PFSK-1 (cell line): ENCODE measurements around the gene SPRTN.

Source experiments
- FOXP2 ChIP-seq: optimal IDR thresholded peaks from 2 replicates; pipeline ENCODE3; 2011; ENCODE audit warnings: borderline replicate concordance, control low read depth, inconsistent platforms; ENCODE audit not compliant: insufficient read depth; ENCODE audit errors: extremely low read length, extremely low read depth
- POLR2AphosphoS5 ChIP-seq: IDR thresholded peaks from 2 replicates; pipeline ENCODE4 v1.6.1; 2012; ENCODE audit warnings: low read depth, mild to moderate bottlenecking, control low read depth, low read length, moderate library complexity
- SIN3A ChIP-seq: IDR thresholded peaks from 2 replicates; pipeline ENCODE4 v1.6.1; 2012; ENCODE audit warnings: mild to moderate bottlenecking, low read length, moderate library complexity, borderline replicate concordance; ENCODE audit not compliant: insufficient read depth
- TAF1 ChIP-seq: IDR thresholded peaks from 2 replicates; pipeline ENCODE4 v1.6.1; 2012; ENCODE audit warnings: low read length, control low read depth, borderline replicate concordance; ENCODE audit not compliant: insufficient read depth
- TF ChIP-seq, protein P1 (sequence below), 2 experiments: IDR thresholded peaks; 2 replicates each; pipeline versions ENCODE4 v1.6.1 to v1.8.0; 2011 to 2012; ENCODE audit warnings: low read depth in 2 of 2, low read length in 2 of 2, control low read depth in 1 of 2, inconsistent platforms in 1 of 2, mild to moderate bottlenecking in 1 of 2, moderate library complexity in 1 of 2; ENCODE audit not compliant: insufficient read depth in 1 of 2

Gene SPRTN

DNA sequence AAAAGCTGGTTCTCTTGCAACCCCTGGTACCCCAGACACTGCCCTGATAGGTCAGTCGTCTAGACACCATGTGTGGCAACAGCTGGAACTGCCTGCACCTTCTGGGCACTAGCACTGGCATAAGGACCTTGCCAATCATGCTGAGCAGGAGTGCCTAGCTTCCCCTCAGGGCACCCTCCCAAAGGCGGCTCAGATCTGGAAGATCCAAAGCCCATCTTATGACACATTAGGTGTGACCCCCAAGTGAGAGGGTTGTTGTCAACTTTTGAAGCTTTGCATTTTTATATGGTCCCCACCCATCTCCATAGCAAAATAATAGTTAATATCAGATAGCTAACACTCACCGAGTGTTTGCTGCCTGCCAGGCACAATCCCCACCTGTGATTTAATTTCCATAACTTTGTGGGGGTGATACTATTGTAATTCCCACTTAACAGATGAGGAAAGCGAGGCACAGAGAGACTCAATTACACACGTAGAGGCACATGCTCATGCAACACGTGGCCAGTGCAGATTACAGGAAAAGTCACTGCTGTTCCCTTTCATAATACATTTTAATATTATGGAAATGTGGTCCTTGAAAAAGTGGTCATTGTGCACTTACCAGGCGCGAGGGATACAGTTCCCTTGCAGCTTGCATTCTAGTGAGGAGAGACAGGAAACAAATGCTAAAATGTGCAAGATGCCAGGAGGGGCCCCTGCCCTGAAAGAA lies 26.2 kb upstream of the SPRTN start:
- TF ChIP-seq SIN3A (no peak), POLR2AphosphoS5 (no peak), FOXP2 (no peak), TAF1 (no peak)
- TF ChIP-seq, protein P1, sequence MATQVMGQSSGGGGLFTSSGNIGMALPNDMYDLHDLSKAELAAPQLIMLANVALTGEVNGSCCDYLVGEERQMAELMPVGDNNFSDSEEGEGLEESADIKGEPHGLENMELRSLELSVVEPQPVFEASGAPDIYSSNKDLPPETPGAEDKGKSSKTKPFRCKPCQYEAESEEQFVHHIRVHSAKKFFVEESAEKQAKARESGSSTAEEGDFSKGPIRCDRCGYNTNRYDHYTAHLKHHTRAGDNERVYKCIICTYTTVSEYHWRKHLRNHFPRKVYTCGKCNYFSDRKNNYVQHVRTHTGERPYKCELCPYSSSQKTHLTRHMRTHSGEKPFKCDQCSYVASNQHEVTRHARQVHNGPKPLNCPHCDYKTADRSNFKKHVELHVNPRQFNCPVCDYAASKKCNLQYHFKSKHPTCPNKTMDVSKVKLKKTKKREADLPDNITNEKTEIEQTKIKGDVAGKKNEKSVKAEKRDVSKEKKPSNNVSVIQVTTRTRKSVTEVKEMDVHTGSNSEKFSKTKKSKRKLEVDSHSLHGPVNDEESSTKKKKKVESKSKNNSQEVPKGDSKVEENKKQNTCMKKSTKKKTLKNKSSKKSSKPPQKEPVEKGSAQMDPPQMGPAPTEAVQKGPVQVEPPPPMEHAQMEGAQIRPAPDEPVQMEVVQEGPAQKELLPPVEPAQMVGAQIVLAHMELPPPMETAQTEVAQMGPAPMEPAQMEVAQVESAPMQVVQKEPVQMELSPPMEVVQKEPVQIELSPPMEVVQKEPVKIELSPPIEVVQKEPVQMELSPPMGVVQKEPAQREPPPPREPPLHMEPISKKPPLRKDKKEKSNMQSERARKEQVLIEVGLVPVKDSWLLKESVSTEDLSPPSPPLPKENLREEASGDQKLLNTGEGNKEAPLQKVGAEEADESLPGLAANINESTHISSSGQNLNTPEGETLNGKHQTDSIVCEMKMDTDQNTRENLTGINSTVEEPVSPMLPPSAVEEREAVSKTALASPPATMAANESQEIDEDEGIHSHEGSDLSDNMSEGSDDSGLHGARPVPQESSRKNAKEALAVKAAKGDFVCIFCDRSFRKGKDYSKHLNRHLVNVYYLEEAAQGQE (IDR thresholded peaks at IDR 0.05; ENCODE audit: insufficient read depth in 1 of 2, low read depth in 2 of 2, low read length in 2 of 2) = no peak

DNA sequence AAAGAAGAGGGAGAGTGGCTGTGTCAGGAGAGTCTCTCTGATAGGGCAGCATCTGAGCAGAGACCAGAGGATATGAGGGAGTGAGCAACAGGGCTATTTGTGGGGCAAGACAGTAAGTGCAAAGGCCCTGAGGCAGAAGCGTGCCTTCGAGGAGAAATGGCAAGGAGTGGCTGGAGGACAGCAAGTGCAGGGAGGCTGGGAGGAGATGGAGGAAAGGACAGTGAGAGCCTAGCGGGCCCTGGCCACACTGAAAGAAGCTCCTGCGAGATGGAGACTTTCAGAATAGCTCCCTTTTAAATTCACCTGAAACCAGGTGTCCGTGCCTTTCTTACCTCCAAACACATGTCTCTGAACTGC lies 25.7 kb upstream of the SPRTN start:
- no peak for TF ChIP-seq FOXP2
- TF ChIP-seq POLR2AphosphoS5 = no peak
- TF ChIP-seq TAF1 = no peak
- no peak for TF ChIP-seq SIN3A
- TF ChIP-seq, protein P1 (IDR thresholded peaks at IDR 0.05; ENCODE audit: insufficient read depth in 1 of 2, low read depth in 2 of 2, low read length in 2 of 2) = no peak

GRCh38 chr1:231313661-231314060 lies 24.4 kb upstream of the SPRTN start:
- TF ChIP-seq POLR2AphosphoS5 (no peak), FOXP2 (no peak), TAF1 (no peak), SIN3A (no peak)
- TF ChIP-seq, protein P1 (IDR thresholded peaks at IDR 0.05; ENCODE audit: insufficient read depth in 1 of 2, low read depth in 2 of 2, low read length in 2 of 2) = no peak

- TF ChIP-seq FOXP2 (no peak), POLR2AphosphoS5 (no peak), SIN3A (no peak), TAF1 (no peak)
- TF ChIP-seq, protein P1 (IDR thresholded peaks at IDR 0.05; ENCODE audit: insufficient read depth in 1 of 2, low read depth in 2 of 2, low read length in 2 of 2) = no peak
These were observed 22.2 kb upstream of the SPRTN start for GRCh38 chr1:231315887-231316286.
